ENCODE data around the gene CD68. TPM values are rescaled to one million over a fixed set of nuclear protein-coding genes. Genes with fewer than 3 reads are reported as not detected.

CD68 gene
- total RNA-seq, 1 experiment from 2014 or later: 30.2 TPM

- H2AFZ ChIP-seq (ENCODE audit: low read length): no peak overlapping the region
Measured at GRCh38 chr17:7573324-7574080, 5.9 kb upstream of the CD68 start.

GRCh38 chr17:7574176-7574953 lies 5.1 kb upstream of the CD68 start:
- intact Hi-C loops (cut with micrococcal nuclease): no loop called here
- H3K27me3 ChIP-seq (ENCODE audit: low read length): no peaks in the 10 kb centered on the region
- peaks cover 47% of the 10 kb centered on the region for H3K79me2 ChIP-seq (ENCODE audit: low read length)
- H3K9me3 ChIP-seq (ENCODE audit: low read length): no peaks in the 10 kb centered on the region
- H3K4me2 ChIP-seq (ENCODE audit: low read length): peak overlapping the region; percentile 92
- peak overlapping the region; percentile 89 for H3K27ac ChIP-seq (ENCODE audit: low read length)
- no peak for TF ChIP-seq CTCF (conservative IDR thresholded peaks at IDR 0.05; ENCODE audit: low read depth, low read length)
- no peak for TF ChIP-seq EZH2 (IDR thresholded peaks at IDR 0.05; ENCODE audit: low read length, unreplicated experiment)
- TF ChIP-seq EZH2phosphoT487 (IDR thresholded peaks at IDR 0.05; ENCODE audit: borderline replicate concordance, low read length): no peak
- ChIA-PET POLR2A (ENCODE audit: unreplicated experiment) (interaction anchor here (0.6 kb wide), 2 partner anchors 13 to 139 kb away, joined by 4 read pairs; no protein-coding TSS in a partner anchor), CTCF (interaction anchor here (0.6 kb wide), 1 partner anchor 28 kb away, joined by 3 read pairs; no protein-coding TSS in a partner anchor)
- H3K4me3 ChIP-seq (ENCODE audit: low read length): peak overlapping the region; percentile 97
- H3K4me1 ChIP-seq (ENCODE audit: insufficient read depth, low read length): peaks cover 46% of the 10 kb centered on the region
- H3K36me3 ChIP-seq (ENCODE audit: low read depth, low read length): peaks cover 57% of the 10 kb centered on the region
- H3K9ac ChIP-seq (ENCODE audit: low read length): peak overlapping the region; percentile 100
- ATAC-seq (no peak), DNase-seq (no peak)
- no peaks in the 10 kb centered on the region for H3K9me2 ChIP-seq (replicated peaks; ENCODE audit: low read length)
- H3F3A ChIP-seq (ENCODE audit: low read length, unreplicated experiment): peaks cover 37% of the 10 kb centered on the region
- BruUV-seq (replicated peaks): TSS peak; percentile 14
- peaks cover 51% of the 10 kb centered on the region for H4K20me1 ChIP-seq (ENCODE audit: low read length)
- H2AFZ ChIP-seq (ENCODE audit: low read length): no peak overlapping the region

More at GRCh38 chr17:7573324-7574080, 5.9 kb upstream of the CD68 start:
- TSS peak; percentile 52 for BruUV-seq (replicated peaks)
- TF ChIP-seq EZH2 (IDR thresholded peaks at IDR 0.05; ENCODE audit: low read length, unreplicated experiment): no peak
- TF ChIP-seq CTCF (conservative IDR thresholded peaks at IDR 0.05; ENCODE audit: low read depth, low read length): no peak
- no peak for TF ChIP-seq EZH2phosphoT487 (IDR thresholded peaks at IDR 0.05; ENCODE audit: borderline replicate concordance, low read length)
- Histone ChIP-seq H3K4me3 (ENCODE audit: low read length) (peak overlapping the region; percentile 97), H3K79me2 (ENCODE audit: low read length) (peaks cover 47% of the 10 kb centered on the region), H3K27me3 (ENCODE audit: low read length) (no peaks in the 10 kb centered on the region), H4K20me1 (ENCODE audit: low read length) (peaks cover 51% of the 10 kb centered on the region), H3K4me2 (ENCODE audit: low read length) (peak overlapping the region; percentile 92), H3K27ac (ENCODE audit: low read length) (peak overlapping the region; percentile 89), H3K9me3 (ENCODE audit: low read length) (no peaks in the 10 kb centered on the region), H3K36me3 (ENCODE audit: low read depth, low read length) (peaks cover 61% of the 10 kb centered on the region), H3K9ac (ENCODE audit: low read length) (peak overlapping the region; percentile 100), H3K4me1 (ENCODE audit: insufficient read depth, low read length) (peaks cover 40% of the 10 kb centered on the region), H3F3A (ENCODE audit: low read length, unreplicated experiment) (peaks cover 31% of the 10 kb centered on the region), H3K9me2 (replicated peaks; ENCODE audit: low read length) (no peaks in the 10 kb centered on the region)
- CTCF ChIA-PET: interaction anchor here (0.6 kb wide), 1 partner anchor 28 kb away, joined by 3 read pairs; no protein-coding TSS in a partner anchor
- peak; percentile 13 for ATAC-seq
- intact Hi-C loops (cut with micrococcal nuclease): no loop called here
- DNase-seq: peak; percentile 74
- POLR2A ChIA-PET (ENCODE audit: unreplicated experiment): interaction anchor here (0.6 kb wide), 2 partner anchors 14 to 140 kb away, joined by 4 read pairs; no protein-coding TSS in a partner anchor
